SK-N-MC (cell line): ENCODE data around the gene PDC.

Experiments used
- DNase-seq: peaks from one replicate; pipeline ENCODE4 v3.0.0-alpha.2; 2011; ENCODE audit warnings: low read depth, low spot score
- H3K27ac ChIP-seq: fragments of 200-600 bp; sonication (generic); 2 replicates; pipeline ENCODE4 v1.5.1; 2016; ENCODE audit warnings: mixed run types
- H3K36me3 ChIP-seq: fragments of 200-600 bp; sonication (generic); 2 replicates; pipeline ENCODE4 v1.6.1; 2017; ENCODE audit warnings: antibody characterized with exemption, low read length, mixed read lengths; ENCODE audit not compliant: insufficient read depth
- H3K4me3 ChIP-seq: fragments of 200-600 bp; sonication (generic); 2 replicates; pipeline ENCODE4 v1.5.1; 2016
- H3K9ac ChIP-seq: fragments of 200-600 bp; sonication (generic); 2 replicates; pipeline ENCODE4 v1.8.0; 2017; ENCODE audit warnings: mixed run types, mixed read lengths; ENCODE audit not compliant: insufficient read length
- H3K9me3 ChIP-seq: fragments of 200-600 bp; sonication (generic); 2 replicates; pipeline ENCODE4 v1.6.1; 2017; ENCODE audit warnings: low read depth, mild to moderate bottlenecking, antibody characterized with exemption, low read length, moderate library complexity, mixed read lengths
- EZH2 ChIP-seq: fragments of 200-600 bp; sonication (generic); IDR thresholded peaks from one replicate; pipeline ENCODE4 v1.6.1; 2017; ENCODE audit warnings: antibody characterized with exemption
- FOXP2 ChIP-seq: optimal IDR thresholded peaks from 2 replicates; pipeline ENCODE3; 2011; ENCODE audit warnings: mild to moderate bottlenecking, moderate library complexity; ENCODE audit not compliant: insufficient read depth; ENCODE audit errors: extremely low read length, control extremely low read depth
- POLR2AphosphoS5 ChIP-seq: IDR thresholded peaks from 2 replicates; pipeline ENCODE4 v1.6.1; 2012; ENCODE audit warnings: mild to moderate bottlenecking, low read depth, low read length, borderline replicate concordance

Gene PDC

DNA sequence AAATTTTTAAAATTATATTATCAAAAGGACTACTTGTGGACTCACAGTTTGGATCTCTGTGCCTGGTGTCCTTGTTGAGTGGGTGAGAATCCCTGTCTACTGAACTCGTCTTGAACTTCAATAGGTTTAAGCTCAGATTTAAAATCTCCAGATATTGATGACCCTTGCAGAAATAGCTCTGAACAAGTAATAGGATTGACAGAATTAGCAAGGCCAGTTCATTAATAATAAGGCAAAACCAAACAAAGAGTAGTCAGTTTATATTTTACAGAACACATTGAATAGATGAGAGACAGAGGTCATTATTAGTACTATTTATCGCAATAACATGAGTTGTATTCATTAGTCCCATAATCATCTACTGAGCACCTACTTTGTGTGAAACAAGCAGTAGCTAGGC is at the start of gene PDC:
Gene PDC, minus strand, starts transcription at position 101 of the 400 bp plus-strand sequence. CDS start 11,655 bp downstream, outside the sequence.
- TF ChIP-seq EZH2 (no peak), POLR2AphosphoS5 (no peak), FOXP2 (no peak)
- Histone ChIP-seq H3K4me3 (no peak within 1 kb of the TSS), H3K9ac (no peak within 1 kb of the TSS), H3K9me3 (no peaks in the 10 kb centered on the region), H3K27ac (no peak within 1 kb of the TSS), H3K36me3 (no peaks in the 10 kb centered on the region)
- DNase-seq: no peak

DNA sequence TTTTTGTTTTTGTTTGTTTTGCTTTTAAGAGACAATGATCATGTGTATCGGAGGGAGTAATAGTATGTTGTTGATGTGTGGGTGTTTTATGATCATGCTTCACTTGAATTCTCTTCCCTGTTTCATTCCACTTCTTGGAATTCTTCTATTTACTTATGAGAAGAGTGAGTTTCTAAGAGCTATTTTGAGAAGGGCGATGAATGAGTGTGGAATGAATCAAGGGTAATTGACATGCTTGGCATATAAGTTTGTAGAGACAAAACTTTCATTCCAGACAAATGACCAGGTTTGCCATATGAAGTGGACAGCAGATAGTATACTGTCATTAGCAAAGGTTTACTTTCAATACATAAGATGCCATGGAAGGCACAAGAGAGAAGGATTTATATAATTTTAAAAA is 42.3 kb upstream of the PDC start:
- Histone ChIP-seq H3K9ac (no peak overlapping the region), H3K9me3 (no peaks in the 10 kb centered on the region), H3K4me3 (no peak overlapping the region), H3K27ac (no peak overlapping the region), H3K36me3 (no peaks in the 10 kb centered on the region)
- DNase-seq: no peak
- TF ChIP-seq EZH2: no peak
- no peak for TF ChIP-seq FOXP2
- no peak for TF ChIP-seq POLR2AphosphoS5

DNA sequence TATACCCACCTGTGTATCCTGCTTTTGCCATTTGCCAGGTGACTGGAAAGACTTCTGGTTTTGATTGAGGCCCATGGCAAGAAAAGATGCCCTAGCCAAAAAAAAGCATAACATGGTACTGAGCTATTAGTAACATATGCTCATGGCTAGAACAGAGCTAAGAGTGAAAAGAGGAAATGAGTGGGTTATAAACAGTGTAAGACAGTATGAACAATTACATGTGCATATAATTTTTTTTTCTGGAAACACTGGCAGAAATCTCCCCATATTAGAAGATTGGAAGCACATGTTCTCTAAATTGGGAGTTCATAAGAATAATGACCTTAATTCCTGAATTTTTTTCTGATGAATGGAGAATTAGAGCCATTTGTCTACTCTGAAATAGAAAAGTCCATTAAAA is 41.2 kb upstream of the PDC start:
- Histone ChIP-seq H3K4me3 (no peak overlapping the region), H3K9ac (no peak overlapping the region), H3K36me3 (no peaks in the 10 kb centered on the region), H3K27ac (no peak overlapping the region), H3K9me3 (no peaks in the 10 kb centered on the region)
- DNase-seq: no peak
- no peak for TF ChIP-seq POLR2AphosphoS5
- TF ChIP-seq EZH2: no peak
- TF ChIP-seq FOXP2: no peak

DNA sequence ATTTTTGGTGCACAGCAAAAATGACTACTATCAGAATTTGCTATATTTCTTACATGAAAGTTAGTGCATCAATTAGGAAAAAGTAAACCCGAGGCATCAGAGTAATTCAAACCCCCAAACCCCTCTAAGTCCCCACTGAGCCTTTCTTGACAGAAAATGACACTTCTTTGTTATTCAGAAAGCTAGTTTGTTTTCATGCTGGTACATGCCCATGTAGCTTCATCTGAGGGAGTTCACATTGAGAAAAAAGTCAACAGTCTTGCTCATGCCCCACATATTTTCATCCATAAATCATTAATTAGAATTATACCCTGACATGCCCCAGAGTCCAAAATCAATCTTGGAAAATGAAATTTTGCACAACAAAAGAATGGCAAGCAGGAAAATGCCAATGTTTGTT is 39.9 kb upstream of the PDC start:
- Histone ChIP-seq H3K4me3 (no peak overlapping the region), H3K9ac (no peak overlapping the region), H3K36me3 (no peaks in the 10 kb centered on the region), H3K27ac (no peak overlapping the region), H3K9me3 (no peaks in the 10 kb centered on the region)
- DNase-seq: no peak
- TF ChIP-seq FOXP2 (no peak), POLR2AphosphoS5 (no peak), EZH2 (no peak)

DNA sequence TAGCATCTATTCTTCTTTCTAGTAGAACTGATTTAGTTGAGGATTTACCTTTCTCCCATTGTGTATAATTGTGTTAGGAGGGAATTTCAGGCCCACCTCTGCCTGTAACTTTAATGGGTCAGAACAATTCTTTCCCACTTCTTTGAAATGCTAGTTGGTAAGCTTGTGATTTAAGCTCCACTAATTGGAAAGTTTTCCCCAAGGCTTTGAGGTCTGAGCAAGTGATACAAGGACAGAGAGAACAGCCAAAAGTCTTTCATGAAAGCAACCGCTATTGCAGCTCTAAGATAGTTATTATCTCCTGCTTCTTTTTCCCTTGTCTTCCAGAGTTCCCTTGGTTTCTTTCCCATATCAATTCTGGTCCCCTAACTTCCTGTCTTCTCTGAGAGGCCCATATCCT is 38.7 kb upstream of the PDC start:
- TF ChIP-seq FOXP2: no peak
- TF ChIP-seq EZH2: no peak
- no peak for TF ChIP-seq POLR2AphosphoS5
- Histone ChIP-seq H3K9ac (no peak overlapping the region), H3K4me3 (no peak overlapping the region), H3K36me3 (no peaks in the 10 kb centered on the region), H3K9me3 (no peaks in the 10 kb centered on the region), H3K27ac (no peak overlapping the region)
- DNase-seq: no peak

DNA sequence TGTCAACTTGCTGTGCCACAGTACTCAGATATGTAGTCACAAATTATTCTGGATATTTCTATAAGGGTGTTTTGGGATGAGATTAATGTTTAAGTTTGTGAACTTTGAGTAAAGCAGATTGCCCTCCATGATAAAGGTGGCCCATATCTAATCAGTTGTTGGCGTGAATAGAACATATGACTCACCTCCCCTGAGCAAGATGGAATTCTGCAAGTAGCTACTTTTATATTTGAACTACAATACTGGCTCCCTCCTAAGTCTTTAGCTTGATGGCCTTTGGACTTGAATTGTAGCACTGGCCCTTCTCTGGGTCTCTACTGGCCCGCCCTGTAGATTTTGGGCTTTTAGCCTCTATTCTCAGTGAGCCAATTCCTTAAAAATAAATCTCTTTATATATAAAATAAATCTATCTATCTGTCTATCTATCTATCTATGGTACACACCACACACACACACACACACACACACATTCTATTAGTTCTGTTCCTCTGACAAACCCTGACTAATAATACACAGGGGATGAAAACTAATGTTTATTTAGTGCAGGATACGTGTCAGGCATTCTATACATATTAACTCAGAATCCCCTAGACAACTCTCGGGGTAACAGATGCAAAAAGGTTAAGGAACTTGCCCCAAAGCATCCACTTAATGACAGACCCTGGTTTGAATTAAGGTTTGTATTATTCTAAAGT is 37.9 kb upstream of the PDC start:
- Histone ChIP-seq H3K36me3 (no peaks in the 10 kb centered on the region), H3K9ac (no peak overlapping the region), H3K27ac (no peak overlapping the region), H3K9me3 (no peaks in the 10 kb centered on the region), H3K4me3 (no peak overlapping the region)
- DNase-seq: no peak
- TF ChIP-seq FOXP2 (no peak), POLR2AphosphoS5 (no peak), EZH2 (no peak)

DNA sequence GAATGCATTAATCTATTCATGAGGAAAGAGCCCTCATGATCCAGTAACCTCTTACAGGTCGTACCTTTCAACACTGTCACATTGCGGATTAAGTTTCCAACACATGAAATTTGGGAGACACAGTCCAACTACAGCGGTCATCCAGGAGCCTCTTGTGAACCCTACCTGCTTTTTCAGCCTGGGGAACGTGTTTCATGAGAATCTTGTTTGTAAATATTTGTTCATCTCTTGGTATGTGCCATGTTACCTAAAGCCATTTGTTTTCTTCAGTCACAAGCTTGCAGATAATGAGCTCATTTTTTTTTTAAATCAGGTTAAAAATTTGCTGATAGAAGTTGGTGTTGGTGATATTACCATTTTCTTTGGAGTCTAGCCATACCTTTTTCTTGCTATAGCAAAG is 37.2 kb upstream of the PDC start:
- Histone ChIP-seq H3K9me3 (no peaks in the 10 kb centered on the region), H3K4me3 (no peak overlapping the region), H3K27ac (no peak overlapping the region), H3K9ac (no peak overlapping the region), H3K36me3 (no peaks in the 10 kb centered on the region)
- TF ChIP-seq POLR2AphosphoS5 (no peak), EZH2 (no peak), FOXP2 (no peak)
- no peak for DNase-seq

DNA sequence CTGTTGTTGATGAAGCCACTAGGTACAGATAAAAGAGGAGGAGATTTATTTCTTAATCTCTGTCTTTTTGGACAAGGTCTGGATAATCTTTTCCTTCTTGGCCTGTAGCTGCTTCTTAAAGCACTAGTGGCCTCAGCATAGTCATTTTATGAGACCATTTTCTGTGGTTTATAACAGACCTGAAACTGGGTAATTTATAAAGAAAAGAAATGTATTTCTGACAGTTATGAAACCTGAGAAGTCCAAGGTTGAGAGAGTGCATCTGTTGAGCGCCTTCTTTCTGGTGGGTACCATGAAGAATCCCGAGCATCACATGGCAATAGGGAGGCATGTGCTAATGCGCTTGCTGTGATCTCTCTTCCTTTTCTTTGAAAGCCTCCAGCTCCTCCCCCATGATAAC is 36.7 kb upstream of the PDC start:
- TF ChIP-seq FOXP2: no peak
- no peak for TF ChIP-seq EZH2
- no peak for TF ChIP-seq POLR2AphosphoS5

More for the DNA sequence above, 36.7 kb upstream of the PDC start:
- H3K4me3 ChIP-seq: no peak overlapping the region
- no peak for DNase-seq
- no peak overlapping the region for H3K27ac ChIP-seq
- H3K9ac ChIP-seq: no peak overlapping the region
- H3K9me3 ChIP-seq: no peaks in the 10 kb centered on the region
- H3K36me3 ChIP-seq: no peaks in the 10 kb centered on the region
